ENCODE measurements around the gene HDHD5. TPM values are rescaled to one million over a fixed set of nuclear protein-coding genes. Genes with fewer than 3 reads are reported as not detected.

The HDHD5 gene
- total RNA-seq, 1 experiment from 2014 or later = 59.4 TPM

DNA sequence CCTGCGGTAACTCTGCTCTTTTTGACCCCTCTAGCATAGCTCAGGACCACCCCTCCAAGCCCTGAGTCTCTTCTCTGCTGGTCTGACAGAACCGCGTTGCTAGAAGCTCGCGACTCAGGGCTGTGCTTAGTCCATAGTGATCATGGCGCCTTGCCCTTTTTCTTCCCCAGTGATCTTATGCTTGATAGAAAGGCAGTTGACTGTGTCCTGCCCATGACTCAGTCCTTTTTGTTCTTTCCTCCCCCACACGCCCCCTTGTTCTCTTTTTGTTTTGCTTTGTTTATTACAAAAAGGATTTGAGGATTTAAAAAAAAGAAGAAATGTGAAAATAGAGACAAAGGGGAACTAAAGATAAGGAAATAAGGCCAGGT, 56.8 kb downstream of the HDHD5 start:
- H3K9me3 ChIP-seq (ENCODE audit: low read depth, low read length, poor library complexity, severe bottlenecking) = no peaks in the 10 kb centered on the region
- DNase-seq (ENCODE audit: low spot score) = no peak
- CTCF ChIA-PET = no interaction called here
- TF ChIP-seq, protein P1, sequence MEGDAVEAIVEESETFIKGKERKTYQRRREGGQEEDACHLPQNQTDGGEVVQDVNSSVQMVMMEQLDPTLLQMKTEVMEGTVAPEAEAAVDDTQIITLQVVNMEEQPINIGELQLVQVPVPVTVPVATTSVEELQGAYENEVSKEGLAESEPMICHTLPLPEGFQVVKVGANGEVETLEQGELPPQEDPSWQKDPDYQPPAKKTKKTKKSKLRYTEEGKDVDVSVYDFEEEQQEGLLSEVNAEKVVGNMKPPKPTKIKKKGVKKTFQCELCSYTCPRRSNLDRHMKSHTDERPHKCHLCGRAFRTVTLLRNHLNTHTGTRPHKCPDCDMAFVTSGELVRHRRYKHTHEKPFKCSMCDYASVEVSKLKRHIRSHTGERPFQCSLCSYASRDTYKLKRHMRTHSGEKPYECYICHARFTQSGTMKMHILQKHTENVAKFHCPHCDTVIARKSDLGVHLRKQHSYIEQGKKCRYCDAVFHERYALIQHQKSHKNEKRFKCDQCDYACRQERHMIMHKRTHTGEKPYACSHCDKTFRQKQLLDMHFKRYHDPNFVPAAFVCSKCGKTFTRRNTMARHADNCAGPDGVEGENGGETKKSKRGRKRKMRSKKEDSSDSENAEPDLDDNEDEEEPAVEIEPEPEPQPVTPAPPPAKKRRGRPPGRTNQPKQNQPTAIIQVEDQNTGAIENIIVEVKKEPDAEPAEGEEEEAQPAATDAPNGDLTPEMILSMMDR (conservative IDR thresholded peaks at IDR 0.05; ENCODE audit: low read depth, low read length) = no peak
- TF ChIP-seq EZH2 (IDR thresholded peaks at IDR 0.05; ENCODE audit: borderline replicate concordance, low read depth, low read length, poor library complexity, severe bottlenecking) = no peak
- no peak overlapping the region for H3K27ac ChIP-seq (ENCODE audit: low read depth, low read length, poor library complexity, severe bottlenecking)
- BruUV-seq (replicated peaks) = no TSS peak
- peaks cover 5% of the 10 kb centered on the region for H3K36me3 ChIP-seq (ENCODE audit: insufficient read depth, low read length, poor library complexity, severe bottlenecking)
- no peak overlapping the region for H3K4me3 ChIP-seq (ENCODE audit: low read depth, low read length, poor library complexity, severe bottlenecking)
- H3K27me3 ChIP-seq (replicated peaks; ENCODE audit: insufficient read depth, low read depth, low read length, poor library complexity) = no peaks in the 10 kb centered on the region
- intact Hi-C loops (cut with micrococcal nuclease; ENCODE audit: unreplicated experiment) = no loop called here
- POLR2A ChIA-PET (ENCODE audit: low non-redundant PET) = no interaction called here
- no peaks in the 10 kb centered on the region for H3K4me1 ChIP-seq (ENCODE audit: insufficient read depth, low read length, poor library complexity, severe bottlenecking)

DNA sequence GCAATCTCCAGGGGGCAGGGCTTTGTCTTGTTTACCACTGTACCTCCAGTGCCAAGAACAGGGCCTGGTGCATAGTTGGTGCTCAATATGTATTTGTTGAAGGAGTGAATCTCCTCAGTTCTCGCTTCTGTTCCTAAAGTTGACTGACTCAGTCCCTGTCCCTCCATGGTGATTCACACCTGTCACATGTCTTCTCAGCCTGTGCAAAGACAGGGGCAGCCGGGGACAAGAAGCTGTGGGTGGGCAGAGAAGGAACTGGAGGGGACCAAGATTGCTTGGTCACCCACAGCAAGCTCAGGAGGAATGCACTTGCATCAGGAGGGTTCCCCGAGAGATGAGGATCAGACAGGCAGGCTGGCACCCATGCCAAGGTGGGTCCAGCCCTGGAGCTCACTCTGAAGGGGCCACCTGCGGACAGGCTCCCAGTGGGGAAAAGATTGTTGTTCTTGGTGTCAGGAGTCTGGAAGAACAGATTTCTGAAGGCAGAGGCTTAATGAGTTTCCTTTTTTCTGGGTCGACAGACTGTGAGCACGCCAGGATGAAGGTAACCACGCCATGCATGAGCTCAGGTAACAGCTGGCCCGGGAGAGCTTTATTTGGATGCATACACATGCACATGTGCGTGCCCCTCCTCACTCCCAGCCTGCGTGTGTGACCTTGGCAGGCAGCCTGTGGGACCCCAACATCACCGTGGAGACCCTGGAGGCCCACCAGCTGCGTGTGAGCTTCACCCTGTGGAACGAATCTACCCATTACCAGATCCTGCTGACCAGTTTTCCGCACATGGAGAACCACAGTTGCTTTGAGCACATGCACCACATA, 57.4 kb downstream of the HDHD5 start:
- no peaks in the 10 kb centered on the region for H3K4me1 ChIP-seq (ENCODE audit: insufficient read depth, low read length, poor library complexity, severe bottlenecking)
- H3K36me3 ChIP-seq (ENCODE audit: insufficient read depth, low read length, poor library complexity, severe bottlenecking) = peaks cover 5% of the 10 kb centered on the region
- no peak for DNase-seq (ENCODE audit: low spot score)
- intact Hi-C loops (cut with micrococcal nuclease; ENCODE audit: unreplicated experiment) = no loop called here
- H3K4me3 ChIP-seq (ENCODE audit: low read depth, low read length, poor library complexity, severe bottlenecking) = no peak overlapping the region
- TF ChIP-seq, protein P1 (conservative IDR thresholded peaks at IDR 0.05; ENCODE audit: low read depth, low read length) = no peak
- TF ChIP-seq EZH2 (IDR thresholded peaks at IDR 0.05; ENCODE audit: borderline replicate concordance, low read depth, low read length, poor library complexity, severe bottlenecking) = no peak
- POLR2A ChIA-PET (ENCODE audit: low non-redundant PET) = no interaction called here
- no peaks in the 10 kb centered on the region for H3K27me3 ChIP-seq (replicated peaks; ENCODE audit: insufficient read depth, low read depth, low read length, poor library complexity)
- no peak overlapping the region for H3K27ac ChIP-seq (ENCODE audit: low read depth, low read length, poor library complexity, severe bottlenecking)
- CTCF ChIA-PET = no interaction called here
- BruUV-seq (replicated peaks) = no TSS peak
- H3K9me3 ChIP-seq (ENCODE audit: low read depth, low read length, poor library complexity, severe bottlenecking) = no peaks in the 10 kb centered on the region

DNA sequence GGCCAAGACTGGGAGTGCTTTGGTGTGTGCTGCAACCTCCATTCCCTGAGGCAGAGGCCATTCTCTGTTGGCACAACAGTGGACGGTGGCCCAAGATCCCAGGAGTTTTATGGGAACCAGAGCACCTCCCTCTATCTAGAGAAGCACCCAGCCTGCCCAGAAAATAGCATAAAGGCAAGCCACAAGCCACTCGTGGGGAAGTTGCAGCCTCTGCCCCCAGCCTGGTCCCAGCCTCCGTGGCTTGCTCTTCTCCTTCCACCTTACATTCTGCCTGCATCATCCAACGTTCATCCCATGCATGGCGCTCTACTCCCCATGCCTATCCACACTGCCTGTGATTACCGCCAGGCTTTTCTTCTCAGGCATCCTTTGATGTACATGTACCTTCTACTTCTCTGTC, 58.5 kb downstream of the HDHD5 start:
- Histone ChIP-seq H3K4me3 (ENCODE audit: low read depth, low read length, poor library complexity, severe bottlenecking) (no peak overlapping the region), H3K27ac (ENCODE audit: low read depth, low read length, poor library complexity, severe bottlenecking) (no peak overlapping the region), H3K9me3 (ENCODE audit: low read depth, low read length, poor library complexity, severe bottlenecking) (no peaks in the 10 kb centered on the region), H3K36me3 (ENCODE audit: insufficient read depth, low read length, poor library complexity, severe bottlenecking) (peaks cover 5% of the 10 kb centered on the region), H3K4me1 (ENCODE audit: insufficient read depth, low read length, poor library complexity, severe bottlenecking) (no peaks in the 10 kb centered on the region), H3K27me3 (replicated peaks; ENCODE audit: insufficient read depth, low read depth, low read length, poor library complexity) (no peaks in the 10 kb centered on the region)
- POLR2A ChIA-PET (ENCODE audit: low non-redundant PET) = no interaction called here
- CTCF ChIA-PET = no interaction called here
- no TSS peak for BruUV-seq (replicated peaks)
- TF ChIP-seq, protein P1 (conservative IDR thresholded peaks at IDR 0.05; ENCODE audit: low read depth, low read length) = no peak
- no peak for TF ChIP-seq EZH2 (IDR thresholded peaks at IDR 0.05; ENCODE audit: borderline replicate concordance, low read depth, low read length, poor library complexity, severe bottlenecking)
- intact Hi-C loops (cut with micrococcal nuclease; ENCODE audit: unreplicated experiment) = no loop called here
- no peak for DNase-seq (ENCODE audit: low spot score)
